ENCODE measurements around the gene APOBEC3B. TPM values are rescaled to one million over a fixed set of nuclear protein-coding genes. Genes with fewer than 3 reads are reported as not detected.
"Not testable (repeated sequence)": the region's sequence is repeated elsewhere in the genome, so short reads cannot be mapped to it uniquely, and the experiment has no call there.

APOBEC3B gene
- polyA plus RNA-seq: 1 to 10 TPM in 1 of 3 donors, under 1 TPM in 2; 0.22 to 1.4 (median 0.59) TPM

- H3K27ac ChIP-seq (ENCODE audit: low read depth, low read length): no peak within 1 kb of the TSS
- WGBS, 3 donors: 10 to 12% (median 10%) methylated on average over 13 to 16 of the region's 16 CpGs
Observed at GRCh38 chr22:38981992-38982927, at the start of gene APOBEC3B. APOBEC3B (plus strand) TSS chr22:38982347; CDS start chr22:38982454, 107 bp downstream.

GRCh38 chr22:38935023-38935422 lies 47.1 kb upstream of the APOBEC3B start:
- no peak overlapping the region for H3K27ac ChIP-seq (ENCODE audit: low read depth, low read length)

GRCh38 chr22:38935616-38936015 lies 46.5 kb upstream of the APOBEC3B start:
- no peak overlapping the region for H3K27ac ChIP-seq (ENCODE audit: low read depth, low read length)
- WGBS, 3 donors: 93 to 94% (median 93%) methylated on average over 13 of the region's 13 CpGs

More at GRCh38 chr22:38935023-38935422, 47.1 kb upstream of the APOBEC3B start:
- 28 to 77% (median 72%) methylated on average over 8 of the region's 8 CpGs for WGBS, 3 donors

GRCh38 chr22:38936562-38936961 lies 45.6 kb upstream of the APOBEC3B start:
- WGBS, 3 donors: 79 to 80% (median 80%) methylated on average over 17 of the region's 17 CpGs
- H3K27ac ChIP-seq (ENCODE audit: low read depth, low read length): no peak overlapping the region

GRCh38 chr22:38937036-38937435 lies 45.1 kb upstream of the APOBEC3B start:
- no peak overlapping the region for H3K27ac ChIP-seq (ENCODE audit: low read depth, low read length)
- WGBS, 3 donors: 87 to 93% (median 92%) methylated on average over 4 of the region's 4 CpGs

- WGBS, 3 donors: 82 to 91% (median 83%) methylated on average over 12 of the region's 12 CpGs
- H3K27ac ChIP-seq (ENCODE audit: low read depth, low read length): no peak overlapping the region
Observed at GRCh38 chr22:38937541-38937940, 44.6 kb upstream of the APOBEC3B start.

- WGBS, 3 donors: 82 to 86% (median 84%) methylated on average over 11 of the region's 11 CpGs
- H3K27ac ChIP-seq (ENCODE audit: low read depth, low read length): no peak overlapping the region
Observed at GRCh38 chr22:38938221-38938620, 43.9 kb upstream of the APOBEC3B start.

GRCh38 chr22:38938925-38939324 lies 43.2 kb upstream of the APOBEC3B start:
- no peak overlapping the region for H3K27ac ChIP-seq (ENCODE audit: low read depth, low read length)
- 83 to 87% (median 84%) methylated on average over 7 of the region's 7 CpGs for WGBS, 3 donors

- 85 to 90% (median 88%) methylated on average over 6 of the region's 6 CpGs for WGBS, 3 donors
- no peak overlapping the region for H3K27ac ChIP-seq (ENCODE audit: low read depth, low read length)
Observed at GRCh38 chr22:38940811-38941384, 41.2 kb upstream of the APOBEC3B start.

GRCh38 chr22:38941488-38941987 lies 40.6 kb upstream of the APOBEC3B start:
- no peak overlapping the region for H3K27ac ChIP-seq (ENCODE audit: low read depth, low read length)
- 42 to 81% (median 45%) methylated on average over 13 of the region's 13 CpGs for WGBS, 3 donors

GRCh38 chr22:38942702-38943101 lies 39.4 kb upstream of the APOBEC3B start:
- H3K27ac ChIP-seq (ENCODE audit: low read depth, low read length): no peak overlapping the region
- 69 to 83% (median 79%) methylated on average over 5 of the region's 5 CpGs for WGBS, 3 donors

- no peak overlapping the region for H3K27ac ChIP-seq (ENCODE audit: low read depth, low read length)
- 41 to 56% (median 46%) methylated on average over 9 of the region's 9 CpGs for WGBS, 3 donors
Observed at GRCh38 chr22:38943201-38943600, 38.9 kb upstream of the APOBEC3B start.

- WGBS, 3 donors: 57 to 75% (median 63%) methylated on average over 3 of the region's 3 CpGs
- H3K27ac ChIP-seq (ENCODE audit: low read depth, low read length): no peak overlapping the region
Observed at GRCh38 chr22:38943882-38944281, 38.3 kb upstream of the APOBEC3B start.

GRCh38 chr22:38944653-38945052 lies 37.5 kb upstream of the APOBEC3B start:
- H3K27ac ChIP-seq (ENCODE audit: low read depth, low read length): no peak overlapping the region
- 87 to 95% (median 93%) methylated on average over 7 of the region's 7 CpGs for WGBS, 3 donors

GRCh38 chr22:38945706-38946338 lies 36.3 kb upstream of the APOBEC3B start:
- H3K27ac ChIP-seq (ENCODE audit: low read depth, low read length): not testable (repeated sequence)

GRCh38 chr22:38946771-38947170 lies 35.4 kb upstream of the APOBEC3B start:
- H3K27ac ChIP-seq (ENCODE audit: low read depth, low read length): no peak overlapping the region
- 79 to 95% (median 87%) methylated on average over 8 of the region's 8 CpGs for WGBS, 3 donors

- no peak overlapping the region for H3K27ac ChIP-seq (ENCODE audit: low read depth, low read length)
- WGBS, 3 donors: 77 to 83% (median 77%) methylated on average over 14 of the region's 14 CpGs
Observed at GRCh38 chr22:38947321-38948140, 34.6 kb upstream of the APOBEC3B start.

Data from adipose tissue (tissue), 3 donors.